ENCODE data around the gene PLCG2.

- TF ChIP-seq CTCF (IDR thresholded peaks at IDR 0.05; ENCODE audit: low read depth, low read length), result no peak
- no peak for TF ChIP-seq EZH2phosphoT487 (IDR thresholded peaks at IDR 0.05; ENCODE audit: low read depth)
Observed at GRCh38 chr16:81796035-81796434, 16.9 kb downstream of the PLCG2 start.

All from OCI-LY3 (cell line).